K562 (cell line): Measurements from ENCODE around the gene DNASE1L1. TPM values are rescaled to one million over a fixed set of nuclear protein-coding genes. Genes with fewer than 3 reads are reported as not detected.

Experiments
- BRD4 ChIP-seq: fragments of 200-600 bp; sonication (generic); IDR thresholded peaks from 2 replicates; pipeline ENCODE4 v1.6.1; 2017; ENCODE audit warnings: inconsistent platforms
- FOXA1 ChIP-seq: fragments of 450-650 bp; IDR thresholded peaks from 2 replicates; pipeline ENCODE4 v1.6.1; 2016; ENCODE audit warnings: mild to moderate bottlenecking, borderline replicate concordance
- MAFK ChIP-seq: IDR thresholded peaks from 2 replicates; pipeline ENCODE4 v1.6.1; 2011; ENCODE audit warnings: low read length, improper control_type of control experiment
- PTTG1 ChIP-seq: fragments of 450-650 bp; IDR thresholded peaks from 2 replicates; pipeline ENCODE4 v1.6.1; 2016; ENCODE audit warnings: low read depth, mild to moderate bottlenecking, missing genetic modification characterization, missing compliant biosample characterization
- ZNF146 ChIP-seq: IDR thresholded peaks from one replicate; pipeline ENCODE4 v1.6.1; 2018; ENCODE audit warnings: missing compliant biosample characterization; ENCODE audit not compliant: unreplicated experiment
- ZNF165 ChIP-seq: fragments of 250-450 bp; sonication (Bioruptor Pico); IDR thresholded peaks from 2 replicates; pipeline ENCODE4 v1.4.0; 2020; ENCODE audit warnings: borderline replicate concordance
- ZNF444 ChIP-seq: fragments of 250-450 bp; sonication (Bioruptor Pico); IDR thresholded peaks from 2 replicates; pipeline ENCODE4 v1.4.0; 2020; ENCODE audit warnings: mild to moderate bottlenecking, moderate library complexity
- polyA plus RNA-seq, 8 experiments: library from polyadenylated mRNA; depleted of rRNA in 4 of 8; stranded (reverse) in 5 of 8; unstranded in 3 of 8; fragments of >200 nt; fragmentation: Nextera tagmentation in 2 of 8; fragmentation: Illumina TruSeq in 1 of 8; extraction: Ambion mirVana in 2 of 8; extraction: Trizol in 1 of 8; gene quantifications; 2 replicates each; pipeline versions ENCODE4 v1.2.1 to v1.2.3, GENCODE V29; 2011 to 2014; ENCODE audit warnings: inconsistent platforms in 1 of 8, missing spikeins in 1 of 8
- total RNA-seq, 7 experiments: library from RNA; depleted of rRNA in 6 of 7; stranded (reverse); fragments of >200 nt in 6 of 7; fragmentation: Illumina TruSeq in 2 of 7; extraction: Trizol in 2 of 7; gene quantifications; 2 replicates each; pipeline versions ENCODE4 v1.2.1 to v1.2.3, GENCODE V29; 2011 to 2021; ENCODE audit warnings: low replicate concordance in 1 of 7
- TF ChIP-seq, protein P1 (sequence below): fragments of 200-400 bp; formaldehyde crosslinking; IDR thresholded peaks from 2 replicates; pipeline ENCODE4 v1.6.1; 2017; ENCODE audit warnings: mild to moderate bottlenecking, low read depth, low read length, moderate library complexity

Gene DNASE1L1
- total and polyA plus RNA-seq, 9 of the 15 experiments (the other 6 are each of a cell fraction or from before 2014, with no cell fraction given), result 0.73 to 12.6 (median 7.9) TPM

DNA sequence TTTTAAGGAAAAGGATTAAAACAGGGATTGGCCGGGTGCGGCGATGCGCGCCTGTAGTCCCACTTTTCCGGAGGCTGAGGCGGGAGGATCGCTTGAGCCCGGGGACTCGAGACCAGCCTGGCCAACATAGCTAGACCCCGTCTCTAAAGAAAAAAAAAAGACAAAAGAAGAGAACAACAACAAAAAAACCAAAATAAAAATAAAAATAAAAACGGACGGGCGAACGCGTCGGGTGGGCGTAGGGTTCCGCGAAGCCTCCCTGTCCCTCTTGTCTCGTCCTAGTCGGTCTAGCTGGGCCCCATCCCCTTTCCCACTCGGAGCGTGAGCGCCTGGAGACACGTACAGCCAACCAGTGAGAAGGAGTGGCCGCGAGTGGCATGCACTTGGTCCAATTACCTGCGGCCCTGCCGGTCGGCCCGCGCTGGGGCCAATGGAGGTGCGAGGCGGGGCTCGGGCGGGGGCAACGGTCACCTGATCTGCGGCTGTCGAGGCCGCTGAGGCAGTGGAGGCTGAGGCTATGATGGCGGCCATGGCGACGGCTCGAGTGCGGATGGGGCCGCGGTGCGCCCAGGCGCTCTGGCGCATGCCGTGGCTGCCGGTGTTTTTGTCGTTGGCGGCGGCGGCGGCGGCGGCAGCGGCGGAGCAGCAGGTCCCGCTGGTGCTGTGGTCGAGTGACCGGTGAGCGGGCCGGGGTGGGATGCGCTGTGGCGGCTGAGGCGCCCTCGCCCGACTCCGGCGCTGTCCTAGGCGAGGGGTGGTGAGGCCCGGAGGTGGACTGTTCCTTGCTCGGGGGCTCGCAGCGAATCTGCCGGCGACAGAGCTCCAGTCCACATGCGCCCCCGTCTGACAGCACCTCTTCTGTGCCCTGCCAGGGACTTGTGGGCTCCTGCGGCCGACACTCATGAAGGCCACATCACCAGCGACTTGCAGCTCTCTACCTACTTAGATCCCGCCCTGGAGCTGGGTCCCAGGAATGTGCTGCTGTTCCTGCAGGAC, 19.4 kb upstream of the DNASE1L1 start, which contains the start of gene ATP6AP1 (continued):
- TF ChIP-seq, protein P1, sequence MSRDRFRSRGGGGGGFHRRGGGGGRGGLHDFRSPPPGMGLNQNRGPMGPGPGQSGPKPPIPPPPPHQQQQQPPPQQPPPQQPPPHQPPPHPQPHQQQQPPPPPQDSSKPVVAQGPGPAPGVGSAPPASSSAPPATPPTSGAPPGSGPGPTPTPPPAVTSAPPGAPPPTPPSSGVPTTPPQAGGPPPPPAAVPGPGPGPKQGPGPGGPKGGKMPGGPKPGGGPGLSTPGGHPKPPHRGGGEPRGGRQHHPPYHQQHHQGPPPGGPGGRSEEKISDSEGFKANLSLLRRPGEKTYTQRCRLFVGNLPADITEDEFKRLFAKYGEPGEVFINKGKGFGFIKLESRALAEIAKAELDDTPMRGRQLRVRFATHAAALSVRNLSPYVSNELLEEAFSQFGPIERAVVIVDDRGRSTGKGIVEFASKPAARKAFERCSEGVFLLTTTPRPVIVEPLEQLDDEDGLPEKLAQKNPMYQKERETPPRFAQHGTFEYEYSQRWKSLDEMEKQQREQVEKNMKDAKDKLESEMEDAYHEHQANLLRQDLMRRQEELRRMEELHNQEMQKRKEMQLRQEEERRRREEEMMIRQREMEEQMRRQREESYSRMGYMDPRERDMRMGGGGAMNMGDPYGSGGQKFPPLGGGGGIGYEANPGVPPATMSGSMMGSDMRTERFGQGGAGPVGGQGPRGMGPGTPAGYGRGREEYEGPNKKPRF, result no peak
- TF ChIP-seq MAFK (no peak), FOXA1 (no peak), ZNF444 (CRISPR knock-in tag) (no peak), PTTG1 (tag) (no peak), ZNF146 (no peak), BRD4 (no peak), ZNF165 (no peak)
